H1 (cell line): ENCODE results near the gene CHST3. TPM values are rescaled to one million over a fixed set of nuclear protein-coding genes. Genes with fewer than 3 reads are reported as not detected.

Experiments used
- CTCF ChIA-PET: fragments of 300-600 bp; sonication (Branson Sonifier 250); formaldehyde crosslinking; loops from one replicate; lab custom pipeline; 2021; ENCODE audit not compliant: partially characterized antibody; lab: Charles Lee
- POLR2A ChIA-PET: fragments of 300-600 bp; sonication (Branson Sonifier 250); formaldehyde crosslinking; loops from one replicate; lab custom pipeline; 2021; ENCODE audit warnings: inconsistent platforms; ENCODE audit not compliant: partially characterized antibody; lab: Charles Lee
- DNase-seq, 2 experiments: peaks; one replicate each; pipeline versions ENCODE4 v3.0.0 to v3.0.0-alpha.2; 2010 to 2022; ENCODE audit warnings: low spot score in 2 of 2, low read depth in 1 of 2, mixed read lengths in 1 of 2
- FAIRE-seq: peaks from 2 replicates; lab custom pipeline; 2011; peaks lifted over from hg19 to GRCh38; lab: Jason Lieb, UNC
- H2AFZ ChIP-seq: 2 replicates; pipeline ENCODE4 v1.8.1; 2012; ENCODE audit warnings: low read length, inconsistent platforms
- H2AK5ac ChIP-seq: 2 replicates; pipeline ENCODE4 v1.6.1; 2013; ENCODE audit warnings: low read depth, low read length
- H2BK120ac ChIP-seq: replicated peaks from 2 replicates; pipeline ENCODE3; 2013; ENCODE audit warnings: low read depth, low read length, inconsistent platforms
- H2BK12ac ChIP-seq: 2 replicates; pipeline ENCODE4 v1.6.1; 2013; ENCODE audit warnings: low read depth, low read length
- H2BK15ac ChIP-seq: 2 replicates; pipeline ENCODE4 v1.6.1; 2013; ENCODE audit warnings: low read length
- H2BK20ac ChIP-seq: 2 replicates; pipeline ENCODE4 v1.6.1; 2013; ENCODE audit warnings: low read length
- H2BK5ac ChIP-seq: 2 replicates; pipeline ENCODE4 v1.6.1; 2013; ENCODE audit warnings: low read depth, low read length
- H3K14ac ChIP-seq: 2 replicates; pipeline ENCODE4 v1.6.1; 2013; ENCODE audit warnings: inconsistent platforms; ENCODE audit not compliant: insufficient read length
- H3K18ac ChIP-seq: 2 replicates; pipeline ENCODE4 v1.6.1; 2013; ENCODE audit warnings: low read length; ENCODE audit errors: extremely low read depth
- H3K23ac ChIP-seq: 2 replicates; pipeline ENCODE4 v1.6.1; 2013; ENCODE audit warnings: inconsistent platforms; ENCODE audit not compliant: insufficient read length
- H3K23me2 ChIP-seq: 2 replicates; pipeline ENCODE4 v1.6.1; 2013; ENCODE audit warnings: low read depth, low read length
- H3K27ac ChIP-seq: 2 replicates; pipeline ENCODE4 v1.6.1; 2011; ENCODE audit warnings: low read depth, low read length, inconsistent platforms
- H3K27me3 ChIP-seq, 4 experiments: replicated peaks in 1 of 4; 1 replicate in 1 of 4; 2 replicates in 3 of 4; pipeline versions ENCODE4 v1.6.1 to v1.8.1; 2011 to 2013; ENCODE audit warnings: low read length in 3 of 4, mild to moderate bottlenecking in 3 of 4, inconsistent platforms in 2 of 4, mixed read lengths in 2 of 4, moderate library complexity in 1 of 4; ENCODE audit not compliant: control insufficient read depth in 3 of 4, insufficient read depth in 3 of 4; ENCODE audit errors: extremely low read depth in 1 of 4
- H3K36me3 ChIP-seq, 4 experiments: 2 replicates each; pipeline versions ENCODE4 v1.6.1 to v1.8.1; 2011 to 2013; ENCODE audit warnings: mild to moderate bottlenecking in 4 of 4, low read length in 3 of 4, moderate library complexity in 2 of 4, control low read depth in 1 of 4, inconsistent platforms in 1 of 4; ENCODE audit not compliant: insufficient read depth in 4 of 4, control insufficient read depth in 2 of 4
- H3K4ac ChIP-seq: replicated peaks from 2 replicates; pipeline ENCODE3; 2013; ENCODE audit warnings: low read length, low read depth, mixed read lengths, inconsistent platforms; ENCODE audit not compliant: insufficient read length
- H3K4me1 ChIP-seq, 4 experiments: replicated peaks in 1 of 4; 1 replicate in 1 of 4; 2 replicates in 3 of 4; pipeline versions ENCODE4 v1.6.1 to v1.8.1; 2011 to 2013; ENCODE audit warnings: low read length in 3 of 4, inconsistent platforms in 2 of 4, mixed read lengths in 1 of 4; ENCODE audit not compliant: insufficient read depth in 4 of 4, control insufficient read depth in 3 of 4
- H3K4me2 ChIP-seq, 2 experiments: 2 replicates each; pipeline versions ENCODE4 v1.6.1 to v1.8.1; 2011 to 2013; ENCODE audit warnings: low read depth in 2 of 2, low read length in 2 of 2, control low read depth in 1 of 2, inconsistent platforms in 1 of 2, mild to moderate bottlenecking in 1 of 2; ENCODE audit not compliant: insufficient read depth in 1 of 2
- H3K4me3 ChIP-seq, 4 experiments: fragments of 200-600, 300-600 bp in 1 of 4; sonication (generic), shearing (Covaris generic), sonication (Bioruptor Twin) in 1 of 4; 2 replicates each; pipeline versions ENCODE4 v1.5.1 to v1.8.1; 2011 to 2016; ENCODE audit warnings: low read length in 4 of 4, low read depth in 3 of 4, control low read depth in 2 of 4, inconsistent platforms in 2 of 4, mild to moderate bottlenecking in 2 of 4, mixed read lengths in 1 of 4, moderate library complexity in 1 of 4; ENCODE audit not compliant: insufficient read depth in 2 of 4; ENCODE audit errors: extremely low read depth in 1 of 4
- H3K56ac ChIP-seq: replicated peaks from 2 replicates; pipeline ENCODE3; 2013; ENCODE audit warnings: low read depth, mild to moderate bottlenecking, mixed read lengths, low read length, inconsistent platforms; ENCODE audit not compliant: insufficient read length
- H3K79me1 ChIP-seq: 2 replicates; pipeline ENCODE4 v1.6.1; 2013; ENCODE audit warnings: low read depth, low read length, control low read depth
- H3K79me2 ChIP-seq, 2 experiments: 2 replicates each; pipeline versions ENCODE4 v1.6.1 to v1.8.1; 2012 to 2013; ENCODE audit warnings: low read length in 2 of 2, mild to moderate bottlenecking in 2 of 2, inconsistent platforms in 1 of 2; ENCODE audit not compliant: insufficient read depth in 2 of 2, control insufficient read depth in 1 of 2
- H3K9ac ChIP-seq, 4 experiments: replicated peaks in 1 of 4; 1 replicate in 1 of 4; 2 replicates in 3 of 4; pipeline versions ENCODE4 v1.6.1 to v1.8.1; 2011 to 2013; ENCODE audit warnings: low read depth in 3 of 4, low read length in 3 of 4, control low read depth in 2 of 4, mild to moderate bottlenecking in 2 of 4, moderate library complexity in 2 of 4, inconsistent platforms in 1 of 4; ENCODE audit errors: extremely low read depth in 1 of 4
- H3K9me3 ChIP-seq, 2 experiments: 2 replicates each; pipeline versions ENCODE4 v1.6.1 to v1.8.1; 2012 to 2013; ENCODE audit warnings: mild to moderate bottlenecking in 2 of 2, moderate library complexity in 2 of 2, control low read depth in 1 of 2, inconsistent platforms in 1 of 2, low read depth in 1 of 2, low read length in 1 of 2, mixed read lengths in 1 of 2; ENCODE audit not compliant: insufficient read depth in 2 of 2
- H4K20me1 ChIP-seq, 2 experiments: replicated peaks in 1 of 2; 2 replicates each; pipeline versions ENCODE3 to v1.8.1; 2011 to 2013; ENCODE audit warnings: inconsistent platforms in 2 of 2, low read length in 2 of 2, mild to moderate bottlenecking in 1 of 2; ENCODE audit not compliant: insufficient read depth in 2 of 2, control insufficient read depth in 1 of 2
- H4K5ac ChIP-seq: 2 replicates; pipeline ENCODE4 v1.6.1; 2013; ENCODE audit warnings: low read length, low read depth, mixed read lengths, inconsistent platforms; ENCODE audit not compliant: insufficient read length
- H4K8ac ChIP-seq: 2 replicates; pipeline ENCODE4 v1.8.0; 2013; ENCODE audit warnings: mild to moderate bottlenecking, moderate library complexity, low read length, inconsistent platforms; ENCODE audit not compliant: insufficient read depth; ENCODE audit errors: extremely low read depth
- H4K91ac ChIP-seq: replicated peaks from 2 replicates; pipeline ENCODE3; 2013; ENCODE audit warnings: low read length, mixed read lengths, inconsistent platforms; ENCODE audit not compliant: insufficient read length
- RNF2 ChIP-seq: fragments of 200-900, 300-1000 bp; sonication (generic); IDR thresholded peaks from 2 replicates; pipeline ENCODE4 v1.7.1; 2016; ENCODE audit warnings: borderline replicate concordance, low read depth, mild to moderate bottlenecking, antibody characterized with exemption, low read length; ENCODE audit not compliant: poor library complexity, severe bottlenecking; ENCODE audit errors: missing control alignments
- WGBS, 2 experiments: shearing (Covaris generic) in 1 of 2; methylation state at CpG; one replicate each; pipeline versions ENCODE4 v1.1.6 to v1.1.7; 2013 to 2015; ENCODE audit warnings: low lambda C conversion rate in 2 of 2, mixed read lengths in 2 of 2, inconsistent platforms in 1 of 2, low coverage in 1 of 2, missing lambda C conversion rate in 1 of 2; ENCODE audit not compliant: insufficient replicate concordance in 2 of 2, insufficient coverage in 1 of 2, insufficient read length in 1 of 2; ENCODE audit errors: extremely low coverage in 1 of 2, missing lambda C conversion rate in 1 of 2; 5-methylcytosine and 5-hydroxymethylcytosine counted together
- polyA plus RNA-seq, 7 experiments: library from polyadenylated mRNA; depleted of rRNA in 3 of 7; stranded (reverse) in 5 of 7; unstranded in 2 of 7; fragments of >200 nt in 5 of 7; fragments of 200-250 nt in 2 of 7; gene quantifications; 1 replicate in 5 of 7; 2 replicates in 1 of 7; 4 replicates in 1 of 7; pipeline versions ENCODE4 v1.2.1 to v1.2.3, GENCODE V29; 2011 to 2013; ENCODE audit warnings: missing spikeins in 2 of 7, mixed read lengths in 2 of 7
- total RNA-seq: library from RNA; stranded (reverse); fragmentation: NEBNext Ultra II Directional; extraction: Animal tissue kit (Norgen Biotek cat#: 25700); gene quantifications from 2 replicates; pipeline ENCODE4 v1.2.1, GENCODE V29; 2021

CHST3 gene
- total and polyA plus RNA-seq, 2 of the 8 experiments (the other 6 are each of a cell fraction or from before 2014, with no cell fraction given), result 2.0 to 5.8 TPM

- DNase-seq (no peak), FAIRE-seq (no peak)
- Histone ChIP-seq H3K4me1 (peaks cover 0 to 4% (median 2%) of the 10 kb centered on the region in 4 experiments; a peak in 3 of 7 replicates), H3K4ac (no peak overlapping the region), H2BK15ac (no peak overlapping the region), H4K20me1 (no peaks in the 10 kb centered on the region), H3K18ac (no peak overlapping the region), H3K79me2 (no peaks in the 10 kb centered on the region), H3K14ac (no peak overlapping the region), H2BK12ac (no peak overlapping the region), H3K56ac (no peak overlapping the region), H3K9ac (no peak overlapping the region), H4K8ac (no peak overlapping the region), H3K36me3 (no peaks in the 10 kb centered on the region), H3K9me3 (no peaks in the 10 kb centered on the region), H4K5ac (no peak overlapping the region), H2AFZ (no peak overlapping the region), H2BK20ac (no peak overlapping the region), H3K4me3 (no peak overlapping the region), H3K27ac (no peak overlapping the region), H4K91ac (no peak overlapping the region), H3K23me2 (no peaks in the 10 kb centered on the region), H2BK5ac (no peak overlapping the region), H2BK120ac (no peak overlapping the region), H3K4me2 (no peak overlapping the region), H2AK5ac (no peak overlapping the region), H3K79me1 (no peaks in the 10 kb centered on the region), H3K23ac (no peak overlapping the region), H3K27me3 (peaks cover 0 to 2% (median 0%) of the 10 kb centered on the region in 4 experiments; a peak in 1 of 7 replicates)
- ChIA-PET CTCF (interaction anchor here (0.6 to 1.5 kb wide), 6 partner anchors 9 to 79 kb away, joined by 3 to 7 read pairs (median 4); no protein-coding TSS in a partner anchor), POLR2A (interaction anchor here (0.7 kb wide), 1 partner anchor 840 kb away, joined by 3 read pairs; no protein-coding TSS in a partner anchor)
- 93% methylated on average over 4 of the region's 4 CpGs; no CpG with 5 or more reads in 1 of the 2 experiments for WGBS, 2 experiments
- TF ChIP-seq RNF2, result no peak
Observed at GRCh38 chr10:72034761-72035160, 70.6 kb downstream of the CHST3 start.
